Central memory CD8-positive, alpha-beta T cell (primary cell): Measurements from ENCODE around the gene PAK1.

Experiments used
- ATAC-seq: fragments of 150-1000 bp; cut with Tn5 transposase; replicated peaks from 2 replicates; pipeline ENCODE4 v1.10.0; 2022; ENCODE audit warnings: mild to moderate bottlenecking, moderate FRiP score, moderate number of reproducible peaks; ENCODE audit not compliant: poor library complexity, severe bottlenecking; ENCODE audit errors: extremely low read depth
- DNase-seq, 2 donors: peaks; one replicate each; pipeline ENCODE4 v3.0.0; 2021; ENCODE audit warnings: low spot score in 2 of 2
- H3K27ac Mint-ChIP-seq: one replicate; pipeline ENCODE4 v1.8.0; 2022; ENCODE audit warnings: low read depth, mild to moderate bottlenecking, moderate library complexity, mixed read lengths
- H3K27me3 Mint-ChIP-seq: one replicate; pipeline ENCODE4 v1.8.0; 2022; ENCODE audit warnings: mixed read lengths
- H3K36me3 Mint-ChIP-seq: one replicate; pipeline ENCODE4 v1.8.0; 2022; ENCODE audit warnings: mild to moderate bottlenecking, moderate library complexity, mixed read lengths; ENCODE audit not compliant: insufficient read depth
- H3K4me1 Mint-ChIP-seq: one replicate; pipeline ENCODE4 v1.8.0; 2022; ENCODE audit warnings: mixed read lengths
- H3K4me3 Mint-ChIP-seq: one replicate; pipeline ENCODE4 v1.8.0; 2022; ENCODE audit warnings: mild to moderate bottlenecking, moderate library complexity, mixed read lengths
- H3K9me3 Mint-ChIP-seq: one replicate; pipeline ENCODE4 v1.8.0; 2022; ENCODE audit warnings: mixed read lengths

PAK1 gene

DNA sequence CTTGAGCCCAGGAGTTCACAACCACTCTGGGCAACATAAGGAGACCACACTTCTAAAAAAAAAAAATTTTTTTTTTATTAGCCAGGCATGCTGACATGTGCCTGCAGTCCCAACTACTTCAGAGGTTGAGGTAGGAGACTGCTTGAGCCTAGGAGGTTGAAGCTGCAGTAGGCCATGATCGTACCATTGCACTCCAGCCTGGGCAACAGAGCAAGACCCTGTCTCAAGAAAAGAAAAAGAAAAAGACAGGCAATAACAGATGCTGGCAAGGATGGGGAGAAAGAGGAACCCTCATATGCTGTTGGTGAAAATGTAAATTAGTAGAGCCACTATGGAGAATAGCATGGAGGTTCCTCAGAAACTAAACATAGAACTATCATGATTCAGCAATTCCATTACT lies 64.8 kb downstream of the PAK1 start:
- Mint-ChIP-seq H3K27ac (peak overlapping the region; percentile 50), H3K4me3 (no peak overlapping the region), H3K36me3 (peaks cover 2% of the 10 kb centered on the region), H3K4me1 (peaks cover 35% of the 10 kb centered on the region), H3K27me3 (no peaks in the 10 kb centered on the region), H3K9me3 (no peaks in the 10 kb centered on the region)
- ATAC-seq (no peak), DNase-seq (no peak)

DNA sequence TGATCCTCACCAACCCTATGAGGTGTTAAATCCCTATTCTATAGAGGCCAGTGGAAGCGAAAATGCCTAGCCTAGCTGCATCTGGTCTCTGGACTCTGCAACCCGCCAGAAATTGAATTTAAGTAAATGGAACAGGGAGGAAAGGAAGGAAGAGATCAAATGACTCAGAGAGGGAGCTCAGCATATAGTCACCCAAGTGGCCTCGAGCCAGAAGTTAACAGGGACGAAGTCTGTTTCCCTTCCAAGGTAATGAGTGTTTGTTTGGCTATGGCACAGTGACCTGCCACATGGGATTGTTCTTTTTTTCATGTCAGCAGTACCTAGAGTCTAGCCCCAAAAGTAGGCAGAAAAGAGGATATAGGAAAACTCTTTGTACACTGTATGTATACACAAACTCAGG lies 66.3 kb downstream of the PAK1 start:
- ATAC-seq (no peak), DNase-seq (no peak)
- H3K4me3 Mint-ChIP-seq: no peak overlapping the region
- no peaks in the 10 kb centered on the region for H3K27me3 Mint-ChIP-seq
- peaks cover 38% of the 10 kb centered on the region for H3K4me1 Mint-ChIP-seq
- H3K36me3 Mint-ChIP-seq: peaks cover 2% of the 10 kb centered on the region
- no peak overlapping the region for H3K27ac Mint-ChIP-seq
- H3K9me3 Mint-ChIP-seq: no peaks in the 10 kb centered on the region

DNA sequence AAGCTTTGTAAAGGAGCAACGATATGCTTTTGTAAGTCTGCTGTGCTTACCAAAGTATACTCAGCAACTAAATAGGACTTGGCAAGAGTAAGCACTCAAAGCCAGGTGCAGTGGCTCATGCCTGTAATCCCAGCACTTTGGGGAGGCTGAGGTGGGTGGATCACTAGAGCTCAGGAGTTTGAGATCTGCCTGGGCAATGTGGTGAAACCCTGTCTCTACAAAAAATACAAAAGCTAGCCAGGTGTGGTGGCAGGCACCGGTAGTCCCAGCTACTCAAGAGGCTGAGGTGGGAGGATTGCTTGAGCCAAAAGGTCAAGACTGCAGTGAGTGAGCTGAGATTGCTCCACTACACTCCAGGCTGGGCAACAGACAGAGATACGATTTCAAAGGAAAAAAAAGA lies 67.5 kb downstream of the PAK1 start:
- DNase-seq (no peak), ATAC-seq (no peak)
- Mint-ChIP-seq H3K9me3 (no peaks in the 10 kb centered on the region), H3K27me3 (no peaks in the 10 kb centered on the region), H3K27ac (no peak overlapping the region), H3K4me1 (peaks cover 26% of the 10 kb centered on the region), H3K4me3 (no peak overlapping the region), H3K36me3 (peaks cover 2% of the 10 kb centered on the region)

DNA sequence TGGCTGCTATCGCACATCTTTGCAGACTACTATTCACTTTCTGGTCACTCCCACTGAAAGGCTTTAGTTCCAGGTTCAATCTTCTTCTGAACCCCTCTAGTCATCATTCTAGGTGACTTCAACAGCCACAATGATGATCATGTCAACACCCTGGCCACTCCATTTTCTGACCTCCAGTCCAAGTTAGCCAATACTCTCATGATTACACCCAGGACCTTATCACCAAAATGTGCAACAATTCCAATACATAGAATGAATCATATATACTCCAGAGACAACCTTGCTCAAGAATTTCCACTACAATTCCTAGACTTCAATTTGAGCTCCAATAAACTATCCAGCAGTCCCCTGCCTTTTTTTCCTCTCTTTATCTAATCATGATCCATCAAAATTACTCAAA lies 70.7 kb downstream of the PAK1 start:
- peaks cover 6% of the 10 kb centered on the region for H3K4me1 Mint-ChIP-seq
- no peaks in the 10 kb centered on the region for H3K9me3 Mint-ChIP-seq
- ATAC-seq (no peak), DNase-seq (no peak)
- H3K36me3 Mint-ChIP-seq: peaks cover 6% of the 10 kb centered on the region
- H3K27ac Mint-ChIP-seq: no peak overlapping the region
- H3K27me3 Mint-ChIP-seq: no peaks in the 10 kb centered on the region
- no peak overlapping the region for H3K4me3 Mint-ChIP-seq

DNA sequence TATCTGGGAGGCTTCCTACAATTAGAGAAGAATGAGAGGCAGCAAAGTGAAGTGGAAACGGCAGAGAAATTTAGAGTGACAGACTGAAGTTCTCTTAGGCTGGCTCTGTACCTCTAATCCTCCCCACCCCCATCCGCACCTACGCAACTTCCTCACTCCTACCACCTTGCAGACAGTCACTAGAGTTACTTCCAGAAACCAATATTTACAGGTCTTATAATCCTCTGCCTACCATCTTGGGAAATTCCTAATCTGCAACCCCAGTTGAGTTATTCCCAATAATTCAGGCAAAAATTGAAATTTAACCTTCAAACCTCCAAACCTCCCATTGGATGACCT lies 71.7 kb downstream of the PAK1 start:
- DNase-seq (no peak), ATAC-seq (no peak)
- no peak overlapping the region for H3K4me3 Mint-ChIP-seq
- no peaks in the 10 kb centered on the region for H3K27me3 Mint-ChIP-seq
- peaks cover 7% of the 10 kb centered on the region for H3K36me3 Mint-ChIP-seq
- H3K4me1 Mint-ChIP-seq: peaks cover 6% of the 10 kb centered on the region
- no peaks in the 10 kb centered on the region for H3K9me3 Mint-ChIP-seq
- H3K27ac Mint-ChIP-seq: no peak overlapping the region

DNA sequence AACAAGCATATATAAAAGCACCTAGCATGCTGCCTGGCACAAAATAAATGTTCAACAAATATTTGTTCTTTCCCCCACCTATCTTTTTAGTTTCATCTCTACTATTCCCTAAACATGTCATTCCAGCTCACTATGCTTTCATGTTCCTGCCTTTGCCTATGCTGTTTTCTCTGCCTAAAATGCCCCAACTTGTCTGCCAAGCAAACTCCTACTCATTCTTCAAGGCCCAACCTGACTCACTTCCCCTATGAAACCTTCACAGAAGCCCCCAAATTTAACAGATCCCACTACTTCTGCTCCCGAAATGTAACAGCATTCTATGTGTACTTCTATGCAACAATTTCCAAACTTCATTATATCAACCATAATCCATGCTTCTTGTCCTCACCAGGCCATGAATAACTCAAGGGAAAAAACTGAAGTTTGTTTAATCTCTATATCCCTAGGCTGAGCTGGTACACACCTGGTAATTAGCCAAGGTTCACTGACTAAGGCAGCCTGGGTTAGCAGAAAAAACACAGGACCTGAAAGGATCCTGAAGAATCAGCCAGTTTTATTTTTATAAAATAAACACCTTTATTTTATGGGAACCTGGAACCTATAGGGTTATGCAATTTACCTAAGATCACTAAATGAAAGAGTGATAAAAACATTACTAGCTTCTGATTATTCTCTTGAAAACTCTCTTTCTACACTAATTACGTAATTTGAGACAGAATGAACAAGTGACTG lies 72.2 kb downstream of the PAK1 start:
- no peaks in the 10 kb centered on the region for H3K9me3 Mint-ChIP-seq
- peaks cover 7% of the 10 kb centered on the region for H3K36me3 Mint-ChIP-seq
- DNase-seq (no peak), ATAC-seq (no peak)
- no peaks in the 10 kb centered on the region for H3K27me3 Mint-ChIP-seq
- no peak overlapping the region for H3K4me3 Mint-ChIP-seq
- H3K27ac Mint-ChIP-seq: no peak overlapping the region
- peaks cover 6% of the 10 kb centered on the region for H3K4me1 Mint-ChIP-seq

DNA sequence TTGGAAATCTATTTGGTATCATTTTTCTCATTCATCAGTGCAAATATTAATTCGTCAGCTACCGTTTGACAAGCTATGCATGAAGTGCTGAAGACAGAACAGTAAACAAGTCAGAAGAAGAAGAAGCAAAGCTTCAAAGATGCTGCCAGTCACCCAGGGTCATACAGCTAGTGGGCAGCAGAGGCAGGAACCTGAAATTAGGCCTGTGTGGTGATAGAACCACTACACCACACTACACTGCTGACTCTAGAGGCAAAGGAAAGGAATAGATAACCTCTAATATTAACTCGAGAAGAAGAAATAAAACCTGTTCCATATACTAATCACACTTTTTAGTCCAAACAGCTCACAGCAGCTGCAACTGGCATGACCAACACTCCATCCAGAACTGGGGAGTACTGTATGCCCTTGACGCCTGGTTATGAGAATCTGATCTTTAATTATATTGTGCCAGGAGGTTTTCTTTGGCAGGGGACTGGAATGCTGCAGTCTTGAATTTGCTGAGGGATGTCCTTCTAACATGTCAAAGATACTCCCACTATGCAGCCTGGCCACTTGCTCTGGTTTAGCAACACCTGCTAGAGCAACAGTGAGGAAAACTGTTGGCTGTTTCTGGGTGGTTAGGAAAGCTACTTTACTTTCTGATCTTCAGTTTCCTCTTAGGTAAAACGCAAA lies 73.0 kb downstream of the PAK1 start:
- Mint-ChIP-seq H3K36me3 (peaks cover 7% of the 10 kb centered on the region), H3K9me3 (no peaks in the 10 kb centered on the region), H3K4me1 (peaks cover 6% of the 10 kb centered on the region), H3K4me3 (no peak overlapping the region), H3K27me3 (no peaks in the 10 kb centered on the region), H3K27ac (no peak overlapping the region)
- DNase-seq (no peak), ATAC-seq (no peak)

DNA sequence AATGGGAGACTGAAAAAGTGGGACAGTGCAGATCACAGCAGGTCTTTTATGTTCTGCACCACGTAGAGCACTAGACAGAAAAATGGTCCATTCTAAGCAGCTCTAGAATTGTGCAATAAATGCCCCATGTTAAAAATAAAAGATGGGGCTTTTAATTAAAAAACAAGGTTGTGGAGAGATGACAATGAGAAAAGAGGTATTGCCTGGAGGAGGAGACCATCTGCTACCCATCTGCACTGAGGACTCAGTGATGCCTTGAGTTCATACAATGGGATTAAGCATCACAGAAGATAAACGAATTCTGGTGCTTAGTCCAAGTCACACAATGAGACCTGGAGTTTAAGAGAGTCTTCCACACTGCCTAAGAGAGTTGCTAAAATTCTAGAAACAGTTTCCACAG lies 73.6 kb downstream of the PAK1 start:
- Mint-ChIP-seq H3K27me3 (no peaks in the 10 kb centered on the region), H3K9me3 (no peaks in the 10 kb centered on the region), H3K27ac (no peak overlapping the region), H3K4me3 (no peak overlapping the region), H3K36me3 (peaks cover 7% of the 10 kb centered on the region), H3K4me1 (peaks cover 6% of the 10 kb centered on the region)
- ATAC-seq (no peak), DNase-seq (no peak)

DNA sequence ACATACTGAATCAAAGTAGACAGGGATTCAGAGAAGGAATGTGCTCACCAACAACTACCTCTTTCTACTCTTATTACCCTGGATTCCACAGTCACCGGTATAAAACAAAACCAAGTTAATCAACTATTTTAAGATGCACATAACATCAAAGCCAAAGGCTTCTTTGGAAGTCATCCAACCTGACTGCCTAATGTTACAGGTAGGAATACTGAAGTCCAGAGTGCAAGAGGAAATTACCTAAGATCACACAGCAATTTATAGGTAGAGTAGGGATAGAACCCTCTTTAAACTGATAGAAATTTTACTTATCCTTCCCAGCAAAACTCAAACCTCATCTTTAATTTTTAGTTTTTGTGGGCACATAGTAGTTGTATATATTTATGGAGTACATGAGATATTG lies 76.3 kb downstream of the PAK1 start:
- Mint-ChIP-seq H3K27ac (no peak overlapping the region), H3K9me3 (no peaks in the 10 kb centered on the region), H3K27me3 (no peaks in the 10 kb centered on the region), H3K4me3 (no peak overlapping the region), H3K4me1 (no peaks in the 10 kb centered on the region), H3K36me3 (peaks cover 7% of the 10 kb centered on the region)
- ATAC-seq (no peak), DNase-seq (no peak)

DNA sequence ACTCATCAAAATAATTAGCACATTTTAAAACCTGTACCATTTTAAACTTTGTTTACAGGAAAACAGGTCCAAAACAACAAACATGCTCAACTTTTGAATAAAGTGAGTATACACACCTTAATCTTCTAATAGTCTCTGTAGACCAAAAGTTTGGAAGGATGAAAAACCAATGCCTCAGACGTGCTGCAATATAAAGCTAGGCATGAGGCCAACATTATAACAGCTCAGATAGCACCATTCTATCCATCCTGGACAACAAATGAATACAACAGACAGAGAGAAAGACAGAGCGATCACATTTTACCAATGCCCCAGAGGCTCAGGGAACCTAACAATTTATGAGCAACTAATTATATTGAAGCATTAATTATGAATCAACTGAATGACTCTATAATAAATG lies 77.0 kb downstream of the PAK1 start:
- no peaks in the 10 kb centered on the region for H3K9me3 Mint-ChIP-seq
- no peak for ATAC-seq
- H3K27ac Mint-ChIP-seq: no peak overlapping the region
- no peak for DNase-seq
- no peaks in the 10 kb centered on the region for H3K27me3 Mint-ChIP-seq
- H3K4me1 Mint-ChIP-seq: no peaks in the 10 kb centered on the region
- no peak overlapping the region for H3K4me3 Mint-ChIP-seq
- peaks cover 7% of the 10 kb centered on the region for H3K36me3 Mint-ChIP-seq

DNA sequence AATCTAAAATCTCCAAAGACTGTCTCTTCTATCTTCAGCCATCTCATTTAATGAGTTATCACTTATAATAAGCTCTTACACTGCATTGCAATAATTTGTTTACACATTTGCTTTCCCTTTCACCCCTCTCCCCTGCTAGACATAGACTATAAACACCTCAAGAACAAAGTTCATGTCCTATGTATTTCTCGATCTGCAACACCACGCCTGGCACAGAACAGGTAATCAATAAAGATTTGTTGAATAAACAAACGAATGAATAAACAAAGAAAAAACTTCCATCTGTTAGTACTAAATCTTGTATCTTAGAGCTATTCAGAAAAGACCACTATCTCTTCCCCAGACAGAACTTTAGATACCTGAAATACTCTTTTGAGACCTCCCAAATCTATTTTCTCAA lies 77.6 kb downstream of the PAK1 start:
- H3K9me3 Mint-ChIP-seq: no peaks in the 10 kb centered on the region
- ATAC-seq (no peak), DNase-seq (no peak)
- peaks cover 7% of the 10 kb centered on the region for H3K36me3 Mint-ChIP-seq
- no peak overlapping the region for H3K27ac Mint-ChIP-seq
- no peaks in the 10 kb centered on the region for H3K27me3 Mint-ChIP-seq
- H3K4me1 Mint-ChIP-seq: no peaks in the 10 kb centered on the region
- H3K4me3 Mint-ChIP-seq: no peak overlapping the region

DNA sequence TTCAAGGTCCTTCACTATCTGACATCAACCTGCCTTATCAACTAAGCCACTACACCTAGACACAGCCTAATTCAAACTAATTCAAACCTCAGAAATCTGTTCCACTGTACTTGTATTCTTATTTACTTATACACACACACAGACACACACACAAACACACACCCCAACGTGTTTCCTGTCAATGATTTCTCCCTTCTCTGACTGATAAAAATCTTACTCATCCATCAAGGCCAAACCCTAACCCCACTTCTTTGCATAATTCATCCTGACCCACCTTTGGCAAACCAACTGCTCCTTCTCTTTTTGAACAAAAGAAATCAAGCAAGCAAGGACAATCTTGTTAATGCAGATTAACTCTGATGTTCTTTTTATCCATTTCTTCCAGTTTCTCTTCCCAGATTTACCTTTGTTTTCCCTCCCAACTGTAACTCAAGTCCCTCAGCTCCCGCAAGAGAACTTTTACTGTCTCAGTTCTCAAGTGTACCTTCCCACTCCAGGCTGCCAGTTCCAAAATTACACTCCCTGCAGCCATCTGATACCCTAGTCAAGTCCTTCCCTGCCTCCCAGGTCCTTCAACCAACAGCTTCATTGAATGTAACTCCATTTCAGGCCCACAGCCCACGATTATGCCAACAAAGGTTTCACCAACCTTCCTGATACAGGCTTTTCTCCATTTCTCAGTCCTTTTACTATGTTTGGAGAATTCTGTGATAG lies 78.3 kb downstream of the PAK1 start:
- H3K27me3 Mint-ChIP-seq: no peaks in the 10 kb centered on the region
- no peak overlapping the region for H3K27ac Mint-ChIP-seq
- ATAC-seq: no peak

DNA sequence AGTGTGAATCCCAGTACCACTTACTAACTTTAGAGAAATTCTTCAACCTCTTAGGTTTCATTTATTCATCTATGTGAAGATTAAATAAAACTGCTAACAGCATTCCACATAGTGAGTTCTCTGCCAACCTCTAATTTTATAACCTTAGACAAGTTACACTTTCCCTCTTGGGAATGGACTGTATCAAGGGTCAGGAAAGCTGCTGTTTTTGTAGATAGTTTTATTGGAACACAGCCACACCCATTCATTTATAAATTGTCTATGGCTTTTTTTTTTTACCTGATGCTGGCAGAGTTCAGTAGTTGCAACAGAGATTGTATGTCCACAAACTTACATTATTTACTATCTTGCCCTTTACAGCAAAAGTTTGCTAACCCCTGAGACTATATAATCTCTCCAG lies 81.1 kb downstream of the PAK1 start:
- no peaks in the 10 kb centered on the region for H3K4me1 Mint-ChIP-seq

More for the DNA sequence above, 78.3 kb downstream of the PAK1 start:
- Mint-ChIP-seq H3K9me3 (no peaks in the 10 kb centered on the region), H3K4me3 (no peak overlapping the region), H3K4me1 (no peaks in the 10 kb centered on the region), H3K36me3 (peaks cover 7% of the 10 kb centered on the region)
- DNase-seq: no peak

More for the DNA sequence above, 81.1 kb downstream of the PAK1 start:
- Mint-ChIP-seq H3K36me3 (peaks cover 1% of the 10 kb centered on the region), H3K27me3 (no peaks in the 10 kb centered on the region), H3K27ac (no peak overlapping the region), H3K4me3 (no peak overlapping the region), H3K9me3 (no peaks in the 10 kb centered on the region)
- no peak for ATAC-seq
- DNase-seq: no peak
